Measurements from ENCODE around the gene PDGFRB. TPM values are rescaled to one million over a fixed set of nuclear protein-coding genes. Genes with fewer than 3 reads are reported as not detected.

Gene PDGFRB
- total and polyA plus RNA-seq, 2 of the 4 experiments (the other 2 are of a cell fraction) = 108 to 124 TPM

DNA sequence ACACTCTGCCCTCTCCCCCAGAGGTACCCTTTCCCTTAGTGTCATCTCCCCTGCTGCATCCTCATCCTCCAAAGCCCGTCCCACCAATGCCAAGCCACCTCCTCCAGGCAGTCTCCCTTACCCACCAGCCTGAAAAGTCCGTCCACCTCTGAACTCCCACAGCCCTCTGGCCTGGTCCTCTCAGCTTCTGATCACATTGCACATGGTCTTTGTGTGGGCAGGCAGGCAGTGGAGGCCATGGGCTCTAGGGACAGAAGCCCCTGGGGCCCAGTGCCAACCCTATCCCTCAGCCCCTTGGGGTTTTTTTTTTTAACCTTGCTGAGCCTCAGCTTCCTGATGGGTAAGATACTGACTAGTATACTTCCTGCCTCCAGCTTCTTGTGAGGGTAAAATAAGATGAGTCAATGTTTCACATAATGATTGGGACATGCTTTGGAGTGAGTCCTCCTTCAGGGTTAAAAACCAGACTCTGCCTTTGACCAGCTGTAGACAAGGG is 88.7 kb downstream of the PDGFRB start:
- peak; percentile 67 for ATAC-seq (ENCODE audit: low read depth)

More for the DNA sequence above, 88.7 kb downstream of the PDGFRB start:
- Histone ChIP-seq H3K27ac (ENCODE audit: insufficient read depth, low read length) (peak overlapping the region; percentile 39; the same call in 1 of the 2 replicates), H3K4me1 (ENCODE audit: control insufficient read depth, insufficient read depth, low read length) (peaks cover 33% of the 10 kb centered on the region), H3K27me3 (ENCODE audit: control insufficient read depth, insufficient read depth, low read length) (no peaks in the 10 kb centered on the region), H3K4me3 (ENCODE audit: insufficient read depth, low read depth, low read length) (no peak overlapping the region), H3K9me1 (ENCODE audit: insufficient read depth, low read length) (peaks cover 47% of the 10 kb centered on the region), H4K5ac (ENCODE audit: low read depth, low read length) (peak overlapping the region; percentile 1; the same call in 1 of the 2 replicates), H3K18ac (ENCODE audit: low read depth, low read length) (peak overlapping the region; percentile 3; the same call in 1 of the 2 replicates), H2AK9ac (replicated peaks; ENCODE audit: low read depth, low read length, poor library complexity) (peak overlapping the region; percentile 81), H4K8ac (ENCODE audit: low read depth in 2 of 2, low read length in 2 of 2) (peak overlapping the region; percentile 86 to 94), H3K4me2 (ENCODE audit: low read depth, low read length) (no peak overlapping the region), H3K79me1 (ENCODE audit: low read depth in 1 of 2, low read length in 2 of 2) (no peaks in the 10 kb centered on the region; a peak in 1 of 4 replicates), H3K56ac (ENCODE audit: extremely low read depth, insufficient read depth, low read length) (no peak overlapping the region), H3K9me3 (ENCODE audit: control insufficient read depth, insufficient read depth, low read length) (no peaks in the 10 kb centered on the region), H3K4ac (ENCODE audit: low read depth, low read length) (peak overlapping the region; percentile 94), H3K36me3 (ENCODE audit: control insufficient read depth, insufficient read depth, low read length) (no peaks in the 10 kb centered on the region), H3K23ac (ENCODE audit: low read depth, low read length) (peak overlapping the region; percentile 54), H2BK15ac (ENCODE audit: low read depth, low read length) (peak overlapping the region; percentile 81; the same call in 2 of the 3 replicates), H2BK20ac (ENCODE audit: low read depth, low read length) (peak overlapping the region; percentile 89; the same call in 1 of the 2 replicates), H4K91ac (ENCODE audit: insufficient read depth, low read depth, low read length) (peak overlapping the region; percentile 84), H4K20me1 (ENCODE audit: insufficient read depth, low read length) (no peaks in the 10 kb centered on the region), H3K9ac (ENCODE audit: low read depth, low read length) (no peak overlapping the region), H2BK5ac (ENCODE audit: low read depth, low read length, poor library complexity, severe bottlenecking) (peak overlapping the region; percentile 57), H2AFZ (replicated peaks; ENCODE audit: low read length, poor library complexity) (peak overlapping the region; percentile 77), H2AK5ac (ENCODE audit: low read depth, low read length) (peak overlapping the region; percentile 94), H3K14ac (replicated peaks; ENCODE audit: low read depth, low read length) (peak overlapping the region; percentile 90), H2BK120ac (ENCODE audit: low read depth, low read length) (peak overlapping the region; percentile 85)
- ChIA-PET POLR2A (ENCODE audit: unreplicated experiment) (interaction anchor here (0.6 kb wide), 1 partner anchor 73 kb away, joined by 3 read pairs; no protein-coding TSS in a partner anchor), CTCF (interaction anchor here (0.5 to 0.6 kb wide), 2 partner anchors 10 to 52 kb away, joined by 3 read pairs; no protein-coding TSS in a partner anchor)
- BruUV-seq (replicated peaks) = no TSS peak
- dilution Hi-C loops (cut with HindIII; ENCODE audit: low sequenced_read_pairs, unreplicated experiment) = no loop called here
- DNase-seq = peak; percentile 83
- intact Hi-C loops (cut with micrococcal nuclease) = loop anchor here (5.0 kb wide), 1 partner anchor 45 kb away; no protein-coding TSS in a partner anchor
- in situ Hi-C loops (cut with MboI; ENCODE audit: low sequenced_read_pairs) = no loop called here
- TF ChIP-seq MAZ (IDR thresholded peaks at IDR 0.05; ENCODE audit: borderline replicate concordance, low read depth, low read length) (no peak), MAFK (IDR thresholded peaks at IDR 0.05; ENCODE audit: low read depth, low read length) (peak; percentile 17; the same call in 1 of the 2 replicates), NFE2L2 (IDR thresholded peaks at IDR 0.05; ENCODE audit: low read depth, low read length) (no peak), POLR2A (IDR thresholded peaks at IDR 0.05; ENCODE audit: low read depth, low read length) (no peak), BHLHE40 (IDR thresholded peaks at IDR 0.05; ENCODE audit: low read depth, low read length) (no peak), CEBPB (IDR thresholded peaks at IDR 0.05; ENCODE audit: low read depth, low read length) (peak; percentile 93), SMC3 (IDR thresholded peaks at IDR 0.05; ENCODE audit: low read depth, low read length) (no peak), RAD21 (IDR thresholded peaks at IDR 0.05; ENCODE audit: low read length) (no peak), RCOR1 (IDR thresholded peaks at IDR 0.05; ENCODE audit: insufficient replicate concordance, low read length) (peak; percentile 26), FOS (IDR thresholded peaks at IDR 0.05; ENCODE audit: low read depth, low read length) (peak; percentile 44; the same call in 1 of the 2 replicates)
- TF ChIP-seq, protein P1, sequence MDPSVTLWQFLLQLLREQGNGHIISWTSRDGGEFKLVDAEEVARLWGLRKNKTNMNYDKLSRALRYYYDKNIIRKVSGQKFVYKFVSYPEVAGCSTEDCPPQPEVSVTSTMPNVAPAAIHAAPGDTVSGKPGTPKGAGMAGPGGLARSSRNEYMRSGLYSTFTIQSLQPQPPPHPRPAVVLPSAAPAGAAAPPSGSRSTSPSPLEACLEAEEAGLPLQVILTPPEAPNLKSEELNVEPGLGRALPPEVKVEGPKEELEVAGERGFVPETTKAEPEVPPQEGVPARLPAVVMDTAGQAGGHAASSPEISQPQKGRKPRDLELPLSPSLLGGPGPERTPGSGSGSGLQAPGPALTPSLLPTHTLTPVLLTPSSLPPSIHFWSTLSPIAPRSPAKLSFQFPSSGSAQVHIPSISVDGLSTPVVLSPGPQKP (IDR thresholded peaks at IDR 0.05; ENCODE audit: borderline replicate concordance, low read depth, low read length) = no peak
- TF ChIP-seq, protein P2, sequence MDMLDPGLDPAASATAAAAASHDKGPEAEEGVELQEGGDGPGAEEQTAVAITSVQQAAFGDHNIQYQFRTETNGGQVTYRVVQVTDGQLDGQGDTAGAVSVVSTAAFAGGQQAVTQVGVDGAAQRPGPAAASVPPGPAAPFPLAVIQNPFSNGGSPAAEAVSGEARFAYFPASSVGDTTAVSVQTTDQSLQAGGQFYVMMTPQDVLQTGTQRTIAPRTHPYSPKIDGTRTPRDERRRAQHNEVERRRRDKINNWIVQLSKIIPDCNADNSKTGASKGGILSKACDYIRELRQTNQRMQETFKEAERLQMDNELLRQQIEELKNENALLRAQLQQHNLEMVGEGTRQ (IDR thresholded peaks at IDR 0.05; ENCODE audit: low read depth, low read length) = no peak
- TF ChIP-seq, protein P3, sequence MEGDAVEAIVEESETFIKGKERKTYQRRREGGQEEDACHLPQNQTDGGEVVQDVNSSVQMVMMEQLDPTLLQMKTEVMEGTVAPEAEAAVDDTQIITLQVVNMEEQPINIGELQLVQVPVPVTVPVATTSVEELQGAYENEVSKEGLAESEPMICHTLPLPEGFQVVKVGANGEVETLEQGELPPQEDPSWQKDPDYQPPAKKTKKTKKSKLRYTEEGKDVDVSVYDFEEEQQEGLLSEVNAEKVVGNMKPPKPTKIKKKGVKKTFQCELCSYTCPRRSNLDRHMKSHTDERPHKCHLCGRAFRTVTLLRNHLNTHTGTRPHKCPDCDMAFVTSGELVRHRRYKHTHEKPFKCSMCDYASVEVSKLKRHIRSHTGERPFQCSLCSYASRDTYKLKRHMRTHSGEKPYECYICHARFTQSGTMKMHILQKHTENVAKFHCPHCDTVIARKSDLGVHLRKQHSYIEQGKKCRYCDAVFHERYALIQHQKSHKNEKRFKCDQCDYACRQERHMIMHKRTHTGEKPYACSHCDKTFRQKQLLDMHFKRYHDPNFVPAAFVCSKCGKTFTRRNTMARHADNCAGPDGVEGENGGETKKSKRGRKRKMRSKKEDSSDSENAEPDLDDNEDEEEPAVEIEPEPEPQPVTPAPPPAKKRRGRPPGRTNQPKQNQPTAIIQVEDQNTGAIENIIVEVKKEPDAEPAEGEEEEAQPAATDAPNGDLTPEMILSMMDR (conservative IDR thresholded peaks at IDR 0.05; ENCODE audit: low read depth, low read length) = no peak
- 82% methylated on average over 2 of the region's 2 CpGs; no CpG with 5 or more reads in 1 of the 2 experiments for WGBS, 2 experiments (ENCODE audit: extremely low coverage in 2 of 2, insufficient read length in 1 of 2)
